GM23338 (cell line): ENCODE data around the gene DYSF. TPM values are rescaled to one million over a fixed set of nuclear protein-coding genes. Genes with fewer than 3 reads are reported as not detected.

Experiments
- ATAC-seq: fragments of 200-7000 bp; cut with Tn5 transposase; 3 replicates; pipeline ENCODE4 v1.9.1; 2020
- DNase-seq: peaks from one replicate; pipeline ENCODE4 v3.0.0-alpha.2; 2015; ENCODE audit warnings: low spot score
- H2AFZ ChIP-seq: fragments of 200-600 bp; sonication (generic); 2 replicates; pipeline ENCODE4 v1.8.0; 2016; ENCODE audit warnings: antibody characterized with exemption, mild to moderate bottlenecking, moderate library complexity
- H3F3A ChIP-seq: fragments of 200-600 bp; sonication (generic); replicated peaks from 2 replicates; pipeline ENCODE4 v1.8.0; 2017; ENCODE audit warnings: antibody characterized with exemption, mixed run types, low read depth
- H3K27ac ChIP-seq: fragments of 200-600 bp; sonication (generic); 2 replicates; pipeline ENCODE4 v1.6.1; 2016; ENCODE audit warnings: low read depth
- H3K27me3 ChIP-seq: fragments of 200-600 bp; sonication (generic); 2 replicates; pipeline ENCODE4 v1.8.0; 2016; ENCODE audit warnings: mild to moderate bottlenecking, mixed run types, moderate library complexity; ENCODE audit not compliant: insufficient read depth
- H3K36me3 ChIP-seq: fragments of 200-600 bp; sonication (generic); 2 replicates; pipeline ENCODE4 v1.8.0; 2016; ENCODE audit warnings: mild to moderate bottlenecking; ENCODE audit not compliant: insufficient read depth
- H3K4me1 ChIP-seq: fragments of 200-600 bp; sonication (generic); 2 replicates; pipeline ENCODE4 v1.8.0; 2016; ENCODE audit warnings: mild to moderate bottlenecking, moderate library complexity; ENCODE audit not compliant: insufficient read depth
- H3K4me2 ChIP-seq: fragments of 200-600 bp; sonication (generic); 2 replicates; pipeline ENCODE4 v1.7.1; 2017; ENCODE audit warnings: mixed run types
- H3K4me3 ChIP-seq: fragments of 200-600 bp; sonication (generic); 2 replicates; pipeline ENCODE4 v1.6.1; 2016; ENCODE audit warnings: mixed run types
- H3K79me2 ChIP-seq: fragments of 200-600 bp; sonication (generic); replicated peaks from 2 replicates; pipeline ENCODE4 v1.8.0; 2017; ENCODE audit warnings: mild to moderate bottlenecking; ENCODE audit not compliant: insufficient read depth
- H3K9me2 ChIP-seq: fragments of 200-600 bp; sonication (generic); 2 replicates; pipeline ENCODE4 v1.8.0; 2017; ENCODE audit not compliant: insufficient read depth
- H4K20me1 ChIP-seq: fragments of 200-600 bp; sonication (generic); replicated peaks from 2 replicates; pipeline ENCODE4 v1.8.0; 2017; ENCODE audit warnings: mild to moderate bottlenecking; ENCODE audit not compliant: insufficient read depth
- H3K27ac Mint-ChIP-seq: 2 replicates; pipeline ENCODE4 v1.8.0; 2020; ENCODE audit warnings: inconsistent platforms, mild to moderate bottlenecking, moderate library complexity, mixed read lengths
- H3K27me3 Mint-ChIP-seq: 3 replicates; pipeline ENCODE4 v1.8.0; 2022; ENCODE audit warnings: low read depth, mild to moderate bottlenecking, moderate library complexity, mixed read lengths, inconsistent platforms; ENCODE audit not compliant: insufficient read depth, poor library complexity
- H3K36me3 Mint-ChIP-seq: 3 replicates; pipeline ENCODE4 v1.8.0; 2021; ENCODE audit warnings: low read depth, mild to moderate bottlenecking, inconsistent platforms, moderate library complexity, mixed read lengths
- H3K4me1 Mint-ChIP-seq: 3 replicates; pipeline ENCODE4 v1.8.0; 2020; ENCODE audit warnings: mild to moderate bottlenecking, inconsistent platforms, mixed read lengths
- H3K4me3 Mint-ChIP-seq: 3 replicates; pipeline ENCODE4 v1.8.0; 2021; ENCODE audit warnings: moderate library complexity, mild to moderate bottlenecking, inconsistent platforms, mixed read lengths
- H3K9me3 Mint-ChIP-seq: 3 replicates; pipeline ENCODE4 v1.8.0; 2020; ENCODE audit warnings: moderate library complexity, mild to moderate bottlenecking, inconsistent platforms, mixed read lengths
- ETS1 ChIP-seq: IDR thresholded peaks from 2 replicates; pipeline ENCODE4 v1.6.1; 2016; ENCODE audit warnings: antibody characterized with exemption
- EZH2 ChIP-seq: fragments of 200-600 bp; sonication (generic); IDR thresholded peaks from one replicate; pipeline ENCODE4 v1.8.0; 2017; ENCODE audit warnings: antibody characterized with exemption, mild to moderate bottlenecking, low read depth; ENCODE audit not compliant: unreplicated experiment
- EZH2phosphoT487 ChIP-seq: fragments of 200-600 bp; sonication (generic); IDR thresholded peaks from one replicate; pipeline ENCODE4 v1.8.1; 2018; ENCODE audit warnings: antibody characterized with exemption; ENCODE audit not compliant: unreplicated experiment
- JUNB ChIP-seq: IDR thresholded peaks from one replicate; pipeline ENCODE4 v1.6.1; 2016; ENCODE audit warnings: antibody characterized with exemption; ENCODE audit not compliant: unreplicated experiment
- NANOG ChIP-seq: IDR thresholded peaks from 2 replicates; pipeline ENCODE4 v1.6.1; 2016; ENCODE audit warnings: antibody characterized with exemption, borderline replicate concordance
- REST ChIP-seq: IDR thresholded peaks from one replicate; pipeline ENCODE4 v1.6.1; 2018; ENCODE audit warnings: antibody characterized with exemption; ENCODE audit not compliant: unreplicated experiment
- STAT1 ChIP-seq: IDR thresholded peaks from one replicate; pipeline ENCODE4 v1.6.1; 2016; ENCODE audit warnings: antibody characterized with exemption; ENCODE audit not compliant: unreplicated experiment
- ZNF114 ChIP-seq: fragments of 250-450 bp; sonication (Bioruptor Pico); IDR thresholded peaks from 2 replicates; pipeline ENCODE4 v1.5.0; 2020; ENCODE audit warnings: mild to moderate bottlenecking, moderate library complexity
- polyA plus RNA-seq: library from polyadenylated mRNA; unstranded; fragments of >200 nt; fragmentation: Nextera tagmentation; extraction: Ambion mirVana; gene quantifications from 2 replicates; pipeline ENCODE4 v1.2.1, GENCODE V29; 2016
- total RNA-seq: library from RNA; depleted of rRNA; stranded (reverse); fragments of >200 nt; shearing (Covaris generic); gene quantifications from 2 replicates; pipeline ENCODE4 v1.2.3, GENCODE V29; 2014
- TF ChIP-seq, protein P1 (sequence below): fragments of 250-450 bp; sonication (Bioruptor Pico); IDR thresholded peaks from 2 replicates; pipeline ENCODE4 v1.5.0; 2020; ENCODE audit warnings: mild to moderate bottlenecking, moderate library complexity

The DYSF gene
- total and polyA plus RNA-seq, 2 experiments from 2014 or later = 7.3 to 21.3 TPM

- DNase-seq = no peak
- ATAC-seq = no peak
- H3K36me3 ChIP-seq = no peaks in the 10 kb centered on the region
- peaks cover 8% of the 10 kb centered on the region; the same call in 1 of the 3 replicates for H3K36me3 Mint-ChIP-seq
- H2AFZ ChIP-seq = no peak overlapping the region
- no peak overlapping the region for H3K27ac Mint-ChIP-seq
- no peaks in the 10 kb centered on the region for H4K20me1 ChIP-seq
- no peaks in the 10 kb centered on the region for H3K4me1 ChIP-seq
- H3K4me2 ChIP-seq = no peak overlapping the region
- H3K79me2 ChIP-seq = no peaks in the 10 kb centered on the region
- H3K9me3 Mint-ChIP-seq = no peaks in the 10 kb centered on the region
- no peaks in the 10 kb centered on the region for H3F3A ChIP-seq
- H3K4me1 Mint-ChIP-seq = no peaks in the 10 kb centered on the region
- no peak for TF ChIP-seq EZH2phosphoT487
- no peak for TF ChIP-seq ETS1
- no peak for TF ChIP-seq NANOG
- TF ChIP-seq REST = no peak
- TF ChIP-seq ZNF114 (CRISPR knock-in tag) = no peak
- no peaks in the 10 kb centered on the region for H3K27me3 ChIP-seq
- no peak overlapping the region for H3K27ac ChIP-seq
- no peaks in the 10 kb centered on the region for H3K9me2 ChIP-seq
- no peak overlapping the region for H3K4me3 Mint-ChIP-seq
- peaks cover 11% of the 10 kb centered on the region for H3K27me3 Mint-ChIP-seq
- H3K4me3 ChIP-seq = no peak overlapping the region
Measured at GRCh38 chr2:71667256-71668182, 214.2 kb downstream of the DYSF start.

DNA sequence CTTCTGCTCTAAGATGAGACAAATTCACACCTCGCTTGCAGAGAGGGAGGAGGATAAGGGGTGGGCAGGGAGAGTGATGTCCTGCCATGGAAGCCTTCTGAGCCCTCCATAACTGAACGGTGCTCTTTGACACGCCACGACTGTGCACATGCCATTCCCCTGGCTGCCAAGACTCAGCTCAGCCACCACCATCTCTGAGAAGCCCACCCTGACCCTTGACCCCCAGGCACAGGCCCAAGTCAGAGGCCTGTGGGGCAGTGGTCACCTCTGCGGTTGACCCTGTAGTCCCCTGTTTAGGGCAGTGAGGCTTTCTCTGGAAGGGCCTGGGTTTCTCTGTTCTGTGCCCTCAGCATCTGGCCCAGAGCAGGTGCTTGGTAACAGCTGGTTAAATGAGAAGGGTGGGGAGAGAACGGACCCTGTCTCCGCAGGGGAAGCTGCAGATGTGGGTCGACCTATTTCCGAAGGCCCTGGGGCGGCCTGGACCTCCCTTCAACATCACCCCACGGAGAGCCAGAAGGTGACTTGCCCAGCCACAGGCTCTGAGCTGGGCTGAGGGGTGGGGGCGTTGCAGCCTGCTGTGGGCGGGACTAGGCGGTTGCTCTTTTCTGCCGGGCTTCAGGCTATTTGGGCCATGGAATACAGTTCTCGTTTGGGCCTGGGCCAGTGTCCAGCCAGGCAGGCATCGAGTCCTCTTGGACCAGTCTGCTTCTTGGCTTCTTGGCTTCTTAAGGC lies 215.1 kb downstream of the DYSF start:
- Mint-ChIP-seq H3K4me1 (no peaks in the 10 kb centered on the region), H3K27ac (no peak overlapping the region), H3K27me3 (peaks cover 11% of the 10 kb centered on the region), H3K4me3 (no peak overlapping the region), H3K36me3 (peaks cover 8% of the 10 kb centered on the region; the same call in 1 of the 3 replicates), H3K9me3 (no peaks in the 10 kb centered on the region)
- Histone ChIP-seq H2AFZ (no peak overlapping the region), H3K4me3 (no peak overlapping the region), H3K79me2 (no peaks in the 10 kb centered on the region), H3K27ac (no peak overlapping the region), H3K9me2 (no peaks in the 10 kb centered on the region), H3K36me3 (no peaks in the 10 kb centered on the region), H3K27me3 (no peaks in the 10 kb centered on the region), H3K4me1 (no peaks in the 10 kb centered on the region), H3K4me2 (no peak overlapping the region), H4K20me1 (no peaks in the 10 kb centered on the region), H3F3A (no peaks in the 10 kb centered on the region)
- ATAC-seq (peak; percentile 29), DNase-seq (no peak)
- TF ChIP-seq STAT1 (no peak), JUNB (no peak), EZH2 (no peak)
- TF ChIP-seq, protein P1, sequence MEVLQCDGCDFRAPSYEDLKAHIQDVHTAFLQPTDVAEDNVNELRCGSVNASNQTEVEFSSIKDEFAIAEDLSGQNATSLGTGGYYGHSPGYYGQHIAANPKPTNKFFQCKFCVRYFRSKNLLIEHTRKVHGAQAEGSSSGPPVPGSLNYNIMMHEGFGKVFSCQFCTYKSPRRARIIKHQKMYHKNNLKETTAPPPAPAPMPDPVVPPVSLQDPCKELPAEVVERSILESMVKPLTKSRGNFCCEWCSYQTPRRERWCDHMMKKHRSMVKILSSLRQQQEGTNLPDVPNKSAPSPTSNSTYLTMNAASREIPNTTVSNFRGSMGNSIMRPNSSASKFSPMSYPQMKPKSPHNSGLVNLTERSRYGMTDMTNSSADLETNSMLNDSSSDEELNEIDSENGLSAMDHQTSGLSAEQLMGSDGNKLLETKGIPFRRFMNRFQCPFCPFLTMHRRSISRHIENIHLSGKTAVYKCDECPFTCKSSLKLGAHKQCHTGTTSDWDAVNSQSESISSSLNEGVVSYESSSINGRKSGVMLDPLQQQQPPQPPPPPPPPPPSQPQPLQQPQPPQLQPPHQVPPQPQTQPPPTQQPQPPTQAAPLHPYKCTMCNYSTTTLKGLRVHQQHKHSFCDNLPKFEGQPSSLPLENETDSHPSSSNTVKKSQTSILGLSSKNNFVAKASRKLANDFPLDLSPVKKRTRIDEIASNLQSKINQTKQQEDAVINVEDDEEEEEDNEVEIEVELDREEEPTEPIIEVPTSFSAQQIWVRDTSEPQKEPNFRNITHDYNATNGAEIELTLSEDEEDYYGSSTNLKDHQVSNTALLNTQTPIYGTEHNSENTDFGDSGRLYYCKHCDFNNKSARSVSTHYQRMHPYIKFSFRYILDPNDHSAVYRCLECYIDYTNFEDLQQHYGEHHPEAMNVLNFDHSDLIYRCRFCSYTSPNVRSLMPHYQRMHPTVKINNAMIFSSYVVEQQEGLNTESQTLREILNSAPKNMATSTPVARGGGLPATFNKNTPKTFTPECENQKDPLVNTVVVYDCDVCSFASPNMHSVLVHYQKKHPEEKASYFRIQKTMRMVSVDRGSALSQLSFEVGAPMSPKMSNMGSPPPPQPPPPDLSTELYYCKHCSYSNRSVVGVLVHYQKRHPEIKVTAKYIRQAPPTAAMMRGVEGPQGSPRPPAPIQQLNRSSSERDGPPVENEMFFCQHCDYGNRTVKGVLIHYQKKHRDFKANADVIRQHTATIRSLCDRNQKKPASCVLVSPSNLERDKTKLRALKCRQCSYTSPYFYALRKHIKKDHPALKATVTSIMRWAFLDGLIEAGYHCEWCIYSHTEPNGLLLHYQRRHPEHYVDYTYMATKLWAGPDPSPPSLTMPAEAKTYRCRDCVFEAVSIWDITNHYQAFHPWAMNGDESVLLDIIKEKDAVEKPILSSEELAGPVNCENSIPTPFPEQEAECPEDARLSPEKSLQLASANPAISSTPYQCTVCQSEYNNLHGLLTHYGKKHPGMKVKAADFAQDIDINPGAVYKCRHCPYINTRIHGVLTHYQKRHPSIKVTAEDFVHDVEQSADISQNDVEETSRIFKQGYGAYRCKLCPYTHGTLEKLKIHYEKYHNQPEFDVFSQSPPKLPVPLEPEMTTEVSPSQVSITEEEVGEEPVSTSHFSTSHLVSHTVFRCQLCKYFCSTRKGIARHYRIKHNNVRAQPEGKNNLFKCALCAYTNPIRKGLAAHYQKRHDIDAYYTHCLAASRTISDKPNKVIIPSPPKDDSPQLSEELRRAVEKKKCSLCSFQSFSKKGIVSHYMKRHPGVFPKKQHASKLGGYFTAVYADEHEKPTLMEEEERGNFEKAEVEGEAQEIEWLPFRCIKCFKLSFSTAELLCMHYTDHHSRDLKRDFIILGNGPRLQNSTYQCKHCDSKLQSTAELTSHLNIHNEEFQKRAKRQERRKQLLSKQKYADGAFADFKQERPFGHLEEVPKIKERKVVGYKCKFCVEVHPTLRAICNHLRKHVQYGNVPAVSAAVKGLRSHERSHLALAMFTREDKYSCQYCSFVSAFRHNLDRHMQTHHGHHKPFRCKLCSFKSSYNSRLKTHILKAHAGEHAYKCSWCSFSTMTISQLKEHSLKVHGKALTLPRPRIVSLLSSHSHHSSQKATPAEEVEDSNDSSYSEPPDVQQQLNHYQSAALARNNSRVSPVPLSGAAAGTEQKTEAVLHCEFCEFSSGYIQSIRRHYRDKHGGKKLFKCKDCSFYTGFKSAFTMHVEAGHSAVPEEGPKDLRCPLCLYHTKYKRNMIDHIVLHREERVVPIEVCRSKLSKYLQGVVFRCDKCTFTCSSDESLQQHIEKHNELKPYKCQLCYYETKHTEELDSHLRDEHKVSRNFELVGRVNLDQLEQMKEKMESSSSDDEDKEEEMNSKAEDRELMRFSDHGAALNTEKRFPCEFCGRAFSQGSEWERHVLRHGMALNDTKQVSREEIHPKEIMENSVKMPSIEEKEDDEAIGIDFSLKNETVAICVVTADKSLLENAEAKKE = no peak
